Embryonic facial prominence (tissue), 1 donor: Measurements from ENCODE around the gene RFX6.
A peak's percentile ranks its signal among the peaks of the same experiment; 100 is the strongest.
"Not testable (repeated sequence)": the region's sequence is repeated elsewhere in the genome, so short reads cannot be mapped to it uniquely, and the experiment has no call there.

Experiments
- DNase-seq: peaks from one replicate; pipeline ENCODE4 v3.0.0-alpha.2; 2016; ENCODE audit errors: extremely low spot score

RFX6 gene, protein sequence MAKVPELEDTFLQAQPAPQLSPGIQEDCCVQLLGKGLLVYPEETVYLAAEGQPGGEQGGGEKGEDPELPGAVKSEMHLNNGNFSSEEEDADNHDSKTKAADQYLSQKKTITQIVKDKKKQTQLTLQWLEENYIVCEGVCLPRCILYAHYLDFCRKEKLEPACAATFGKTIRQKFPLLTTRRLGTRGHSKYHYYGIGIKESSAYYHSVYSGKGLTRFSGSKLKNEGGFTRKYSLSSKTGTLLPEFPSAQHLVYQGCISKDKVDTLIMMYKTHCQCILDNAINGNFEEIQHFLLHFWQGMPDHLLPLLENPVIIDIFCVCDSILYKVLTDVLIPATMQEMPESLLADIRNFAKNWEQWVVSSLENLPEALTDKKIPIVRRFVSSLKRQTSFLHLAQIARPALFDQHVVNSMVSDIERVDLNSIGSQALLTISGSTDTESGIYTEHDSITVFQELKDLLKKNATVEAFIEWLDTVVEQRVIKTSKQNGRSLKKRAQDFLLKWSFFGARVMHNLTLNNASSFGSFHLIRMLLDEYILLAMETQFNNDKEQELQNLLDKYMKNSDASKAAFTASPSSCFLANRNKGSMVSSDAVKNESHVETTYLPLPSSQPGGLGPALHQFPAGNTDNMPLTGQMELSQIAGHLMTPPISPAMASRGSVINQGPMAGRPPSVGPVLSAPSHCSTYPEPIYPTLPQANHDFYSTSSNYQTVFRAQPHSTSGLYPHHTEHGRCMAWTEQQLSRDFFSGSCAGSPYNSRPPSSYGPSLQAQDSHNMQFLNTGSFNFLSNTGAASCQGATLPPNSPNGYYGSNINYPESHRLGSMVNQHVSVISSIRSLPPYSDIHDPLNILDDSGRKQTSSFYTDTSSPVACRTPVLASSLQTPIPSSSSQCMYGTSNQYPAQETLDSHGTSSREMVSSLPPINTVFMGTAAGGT

DNA sequence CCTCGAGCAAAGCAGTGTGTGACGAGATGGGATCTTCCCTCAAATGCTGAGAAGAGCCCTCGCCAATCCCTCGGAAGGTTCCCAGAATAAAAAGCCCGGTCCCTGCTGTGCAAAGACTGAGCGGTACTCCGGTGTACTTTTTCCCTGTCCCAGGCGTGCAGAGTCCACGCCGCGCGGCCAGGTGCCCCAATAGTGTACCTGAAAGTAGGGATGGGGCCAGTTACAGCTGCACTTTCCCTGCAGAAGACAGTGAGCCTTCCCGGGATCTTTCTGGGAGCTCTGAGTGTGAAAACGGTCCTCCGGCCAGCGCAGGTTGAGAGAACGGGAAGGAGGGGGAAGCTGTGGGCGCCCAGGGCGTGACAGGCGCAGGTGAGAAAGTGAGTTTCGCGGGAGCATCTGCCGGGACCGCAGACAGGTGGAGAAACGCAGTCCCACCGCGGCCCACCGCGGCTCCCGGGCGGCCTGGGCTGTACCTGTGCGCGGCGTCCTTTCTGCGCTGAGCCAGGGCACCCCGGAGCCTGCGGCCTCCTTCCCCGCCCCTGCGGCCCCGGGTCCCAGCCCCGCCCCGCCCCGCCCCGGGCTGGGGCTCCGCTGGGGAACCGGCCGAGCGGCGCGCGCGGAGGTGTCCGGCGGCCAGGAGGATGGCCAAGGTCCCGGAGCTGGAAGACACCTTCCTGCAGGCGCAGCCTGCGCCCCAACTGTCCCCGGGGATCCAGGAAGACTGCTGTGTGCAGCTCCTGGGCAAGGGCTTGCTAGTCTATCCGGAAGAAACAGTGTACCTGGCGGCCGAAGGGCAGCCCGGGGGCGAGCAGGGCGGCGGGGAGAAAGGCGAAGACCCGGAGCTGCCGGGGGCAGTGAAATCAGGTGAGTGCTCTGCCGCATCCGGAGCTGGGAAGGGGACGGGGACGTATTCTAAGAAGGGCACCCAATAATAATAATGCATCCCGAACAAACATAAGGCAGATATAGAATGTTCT is at the start of gene RFX6:
TSS of gene RFX6 (plus strand) at position 608 of the 977 bp plus-strand sequence. CDS start at position 642, 34 bp downstream.
- DNase-seq: no peak

DNA sequence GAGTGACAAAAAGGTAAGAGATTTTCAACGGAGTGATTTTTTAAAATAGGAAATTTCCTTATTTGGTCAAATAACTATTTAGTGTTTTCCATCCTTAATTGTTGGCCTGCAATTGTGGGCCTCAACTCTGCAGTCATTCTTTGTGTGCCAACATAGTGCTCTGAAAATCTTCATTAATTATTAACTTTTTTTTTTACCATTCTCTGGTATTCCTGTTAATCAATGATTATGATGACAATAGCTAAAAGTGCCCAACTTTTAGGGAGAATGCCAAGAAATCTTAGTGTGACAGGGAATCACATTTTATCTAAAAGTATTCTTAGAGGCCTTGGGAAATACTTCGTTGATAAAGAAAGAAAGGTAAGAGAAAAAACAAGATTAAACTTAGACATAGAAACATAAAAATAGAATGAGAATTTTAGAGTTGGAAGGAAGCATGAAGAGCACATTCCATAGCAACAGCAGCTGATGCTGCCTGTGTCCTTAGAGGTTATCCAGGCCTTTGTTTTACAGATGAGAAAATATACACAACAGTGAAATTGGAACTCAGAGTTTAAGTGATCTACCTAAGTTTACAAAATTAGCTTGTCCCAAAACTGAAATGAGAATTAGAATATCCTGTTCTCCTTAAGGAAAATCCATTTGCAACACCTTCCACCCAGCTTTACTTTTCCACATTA is 49.3 kb upstream of the RFX6 start:
- DNase-seq: no peak

DNA sequence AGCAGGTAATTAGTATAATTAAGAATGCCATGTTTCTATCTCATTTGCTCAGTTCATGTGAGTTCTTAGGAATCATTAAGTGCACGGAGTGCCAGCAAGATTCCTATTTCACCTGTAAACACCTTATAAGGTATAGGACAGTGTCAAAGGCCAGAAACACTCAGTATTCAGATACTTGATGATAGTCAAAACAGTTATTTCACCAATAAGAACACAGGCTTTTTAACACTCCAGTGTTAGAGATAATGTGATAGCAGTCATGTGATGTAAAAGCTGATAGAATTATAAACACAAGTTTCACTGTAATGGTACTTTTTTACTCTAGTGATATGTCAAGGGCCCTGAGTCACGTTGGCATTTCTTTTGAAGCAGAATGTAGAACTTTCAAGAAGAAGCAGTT is 48.1 kb upstream of the RFX6 start, which contains the start of gene GPRC6A:
TSS of gene GPRC6A (minus strand) at position 101 of the 400 bp plus-strand sequence. CDS start at position 31, 70 bp downstream.
- no peak for DNase-seq

DNA sequence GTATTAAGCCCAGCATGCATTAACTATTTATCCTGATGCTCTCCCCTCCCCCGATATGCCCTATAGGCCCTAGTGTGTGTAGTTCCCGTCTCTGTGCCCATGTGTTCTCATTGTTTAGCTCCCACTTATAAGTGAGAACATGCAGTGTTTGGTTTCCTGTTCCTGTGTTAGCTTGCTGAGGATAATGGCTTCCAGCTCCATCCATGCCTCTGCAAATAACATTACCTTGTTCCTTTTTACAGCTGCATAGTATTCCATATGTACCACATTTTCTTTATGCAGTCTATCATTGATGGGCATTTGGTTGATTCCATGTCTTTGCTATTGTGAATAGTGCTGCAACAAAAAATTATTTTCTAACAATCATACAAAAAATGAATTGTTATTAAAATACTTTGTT is 42.5 kb upstream of the RFX6 start:
- not testable (repeated sequence) for DNase-seq

DNA sequence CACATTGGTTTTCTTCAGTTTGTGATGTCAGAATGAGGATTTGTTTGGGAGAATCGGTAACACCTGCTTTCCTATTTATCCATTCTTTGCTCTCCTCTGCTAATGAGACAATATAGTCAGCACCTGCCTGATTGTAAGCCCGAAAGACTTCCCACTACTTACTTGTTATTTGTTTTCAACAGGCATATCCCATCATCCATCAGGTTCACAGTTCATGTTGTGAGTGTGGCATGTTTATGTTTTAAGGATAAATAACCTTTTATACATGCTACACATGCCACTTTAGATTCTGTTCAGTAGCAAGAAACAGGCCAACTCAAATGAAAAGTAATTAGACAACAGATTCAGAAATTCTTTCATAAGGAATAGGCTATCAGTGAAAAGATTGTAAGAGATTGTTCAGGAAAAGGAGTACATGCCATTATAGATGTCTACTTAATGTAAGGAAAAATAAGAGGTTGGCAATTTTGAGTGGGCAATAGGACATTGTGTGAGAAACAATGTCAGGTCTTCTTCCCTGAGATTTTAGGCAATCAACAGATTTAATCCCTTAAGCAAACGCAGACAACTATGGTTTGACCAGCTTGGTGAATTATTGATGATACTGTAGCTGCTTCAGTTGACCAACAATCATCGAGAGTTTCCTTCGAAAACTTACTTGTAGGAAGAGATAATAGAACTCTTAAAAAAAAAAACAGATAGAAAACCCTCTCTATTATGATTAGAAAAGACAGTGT is 40.3 kb upstream of the RFX6 start:
- DNase-seq: no peak

DNA sequence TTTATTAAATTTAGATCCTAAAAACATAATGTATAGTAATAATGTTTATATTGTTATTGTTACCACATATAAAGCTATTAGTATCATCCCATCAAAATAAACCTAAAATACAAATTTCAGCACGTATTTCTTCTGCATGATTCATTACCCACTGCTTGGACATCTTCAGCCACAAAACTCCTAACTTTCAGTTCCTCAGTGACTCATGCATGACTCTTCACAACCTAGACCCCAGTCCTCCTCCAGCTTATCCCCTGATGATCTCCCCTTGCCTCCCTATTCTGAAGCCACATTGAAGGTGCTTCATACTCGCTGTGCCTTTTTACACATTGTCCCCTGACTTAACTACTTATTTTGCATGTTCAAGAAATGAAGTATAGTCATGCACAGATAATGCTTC is 37.0 kb upstream of the RFX6 start:
- DNase-seq: no peak

DNA sequence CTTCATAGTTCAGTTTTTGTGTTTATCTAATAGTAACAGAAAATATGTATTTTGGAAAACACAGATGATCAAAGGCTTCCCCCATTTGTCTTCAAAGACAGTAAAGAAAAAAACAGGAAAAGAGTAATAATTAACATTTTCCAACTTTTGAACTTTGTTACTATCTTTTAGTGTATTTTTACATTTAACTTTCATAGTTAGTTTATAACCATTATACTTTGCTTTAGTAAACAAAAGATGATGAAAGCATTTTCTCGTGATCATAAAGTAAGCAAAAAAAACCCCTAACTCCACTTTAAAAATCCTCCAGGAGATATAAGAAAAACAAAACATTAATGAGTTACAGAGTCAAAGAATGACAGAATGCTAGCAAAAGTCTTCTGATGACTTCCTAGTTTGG is 34.6 kb upstream of the RFX6 start:
- DNase-seq: no peak

DNA sequence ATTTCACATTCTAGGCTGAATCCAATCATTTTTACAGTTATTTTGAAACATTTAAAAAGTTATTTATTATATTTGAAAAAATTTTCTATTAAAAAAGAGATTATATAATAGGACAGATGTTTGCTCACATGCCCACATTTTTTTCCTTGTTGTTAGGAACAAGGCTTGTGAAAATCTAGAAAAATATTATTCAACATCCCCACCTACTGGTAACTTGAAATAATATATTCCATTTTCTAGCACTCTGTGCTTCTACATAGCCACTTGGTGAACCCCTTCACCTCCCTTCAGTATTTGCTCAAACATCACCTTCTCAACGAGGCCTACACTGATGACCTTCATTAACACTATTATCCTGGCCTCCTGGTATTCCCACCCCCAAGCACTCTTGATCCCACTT is 29.8 kb upstream of the RFX6 start:
- DNase-seq: peak; percentile 22

DNA sequence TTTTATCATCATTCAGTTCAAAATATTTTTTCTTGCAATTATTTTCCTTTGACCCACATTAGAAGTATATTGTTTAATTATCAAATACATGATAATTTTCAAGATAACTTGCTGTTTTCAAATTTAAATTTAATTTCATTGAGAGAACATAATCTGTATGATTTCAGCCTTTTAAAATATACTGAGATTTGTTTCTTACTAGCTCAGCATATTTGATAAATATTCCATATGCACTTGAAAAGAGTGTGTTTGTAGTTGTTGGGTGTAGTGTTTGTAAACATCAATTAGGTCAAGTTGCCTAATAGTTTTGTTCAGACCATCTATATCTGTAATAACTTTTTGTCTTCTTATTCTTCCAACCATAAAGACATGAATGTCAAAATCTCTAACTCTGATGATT is 19.0 kb upstream of the RFX6 start:
- DNase-seq: no peak

DNA sequence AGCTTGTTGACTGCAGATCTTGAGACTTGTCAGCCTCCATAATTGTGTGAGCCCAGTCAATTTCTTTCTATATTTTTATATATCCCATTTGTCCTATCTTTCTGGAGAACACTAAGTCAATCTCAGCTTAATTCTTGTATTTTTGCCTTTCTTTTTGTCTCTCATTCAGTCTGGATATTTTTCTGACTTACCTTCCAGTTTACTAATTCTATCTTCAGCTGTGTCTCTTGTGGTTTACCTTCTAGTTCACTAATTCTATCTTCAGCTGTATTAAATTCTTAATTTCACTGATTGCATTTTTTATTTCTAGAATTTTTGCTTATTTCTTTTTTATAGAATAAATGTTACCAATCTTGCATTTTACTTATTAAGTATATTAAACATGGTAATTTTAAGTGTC is 17.8 kb upstream of the RFX6 start:
- no peak for DNase-seq

DNA sequence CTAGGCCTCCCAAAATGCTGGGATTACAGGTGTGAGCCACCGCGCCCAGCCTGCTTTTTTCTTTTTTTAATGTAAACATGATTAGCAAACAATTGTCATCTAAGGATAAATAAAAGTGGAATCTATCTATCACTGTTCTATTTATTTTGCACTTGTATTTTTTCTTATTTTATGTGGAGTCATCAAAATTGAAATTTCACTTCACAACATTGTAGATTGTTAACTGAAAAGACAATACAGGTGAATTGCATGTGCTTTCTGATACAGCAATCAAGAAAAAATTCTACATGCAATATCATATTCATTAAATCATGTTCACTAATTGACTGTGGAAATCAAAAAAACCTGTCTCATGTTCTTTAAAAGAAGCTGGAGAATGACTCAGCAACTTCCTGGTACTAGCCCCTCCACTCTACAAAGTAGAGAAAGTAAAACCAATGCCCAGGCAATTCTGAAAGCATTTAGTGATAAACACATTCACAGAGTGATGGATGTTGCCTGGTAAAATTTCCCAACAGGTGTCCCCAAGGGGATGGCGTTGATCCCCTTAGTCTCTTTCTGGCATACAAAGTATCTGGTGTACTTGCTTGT is 10.7 kb upstream of the RFX6 start:
- no peak for DNase-seq

DNA sequence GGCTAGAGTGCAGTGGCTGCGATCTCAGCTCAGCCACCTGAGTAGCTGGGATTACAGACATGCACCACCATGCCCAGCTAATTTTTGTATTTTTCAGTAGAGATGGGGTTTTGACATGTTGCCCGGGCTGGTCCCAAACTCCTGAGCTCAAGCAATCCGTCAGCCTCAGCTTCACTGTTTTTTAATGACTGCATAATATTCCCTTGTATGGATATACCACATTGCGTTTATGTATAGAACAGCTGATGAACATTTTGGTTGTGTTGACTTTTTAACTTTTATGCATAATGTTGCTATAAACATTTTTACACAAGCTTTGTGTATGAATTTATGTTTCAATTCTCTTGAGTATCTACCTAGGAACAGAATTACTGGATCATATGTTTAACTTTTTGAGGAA is 4.3 kb upstream of the RFX6 start:
- no peak for DNase-seq

DNA sequence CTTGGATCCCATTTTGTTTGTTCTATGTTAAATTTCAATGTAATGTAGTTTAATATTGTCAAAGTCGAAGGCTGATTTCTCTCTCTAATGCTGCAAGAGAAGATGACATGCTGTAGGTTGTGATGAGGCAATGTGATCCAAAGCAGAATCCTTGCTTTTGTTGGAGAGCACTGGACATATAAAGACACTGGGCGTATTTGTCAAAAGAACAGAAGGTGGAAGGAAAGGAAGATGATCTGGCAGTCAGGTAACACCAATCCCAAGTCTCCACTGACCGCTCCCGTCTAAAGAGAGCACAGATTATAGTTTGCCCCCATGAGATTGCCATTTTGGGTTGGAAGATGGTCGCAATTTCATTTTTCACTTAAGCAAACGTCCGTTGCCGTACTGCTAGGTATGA is 935 bp upstream of the RFX6 start:
- DNase-seq: no peak

DNA sequence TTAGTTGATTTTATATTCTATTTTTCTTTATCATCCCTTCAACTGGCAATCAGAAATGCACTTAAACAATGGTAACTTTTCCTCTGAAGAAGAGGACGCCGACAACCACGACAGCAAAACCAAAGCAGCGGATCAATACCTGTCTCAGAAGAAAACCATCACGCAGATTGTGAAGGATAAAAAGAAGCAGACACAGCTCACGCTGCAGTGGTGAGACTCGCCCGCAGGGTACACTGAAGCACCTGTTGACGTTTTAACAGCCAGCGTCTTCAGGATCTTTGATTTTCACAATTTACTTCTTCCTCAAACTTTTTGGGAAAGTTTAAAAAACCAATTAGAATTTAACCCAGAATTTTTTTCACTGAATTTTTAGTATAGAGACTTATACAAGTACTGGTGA is 701 bp downstream of the RFX6 start:
- no peak for DNase-seq

DNA sequence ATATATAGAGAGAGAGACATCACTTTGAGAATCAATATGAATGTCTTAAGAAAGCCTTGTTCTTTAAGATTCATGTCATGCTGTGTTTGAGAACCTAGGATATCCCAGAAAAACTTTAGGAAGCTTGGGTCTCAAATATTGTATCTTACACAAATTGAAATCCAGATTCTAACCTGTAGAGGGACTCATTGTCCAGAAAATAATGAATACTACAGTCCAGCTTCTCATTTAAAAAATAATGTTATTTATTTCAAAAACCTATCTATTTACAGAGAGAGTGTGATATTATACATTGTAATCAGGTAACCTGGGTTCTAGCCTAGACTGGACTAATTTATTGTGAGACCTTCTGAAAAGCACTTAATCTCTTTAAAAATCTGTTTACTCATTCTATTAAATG is 4.2 kb downstream of the RFX6 start:
- DNase-seq: no peak

DNA sequence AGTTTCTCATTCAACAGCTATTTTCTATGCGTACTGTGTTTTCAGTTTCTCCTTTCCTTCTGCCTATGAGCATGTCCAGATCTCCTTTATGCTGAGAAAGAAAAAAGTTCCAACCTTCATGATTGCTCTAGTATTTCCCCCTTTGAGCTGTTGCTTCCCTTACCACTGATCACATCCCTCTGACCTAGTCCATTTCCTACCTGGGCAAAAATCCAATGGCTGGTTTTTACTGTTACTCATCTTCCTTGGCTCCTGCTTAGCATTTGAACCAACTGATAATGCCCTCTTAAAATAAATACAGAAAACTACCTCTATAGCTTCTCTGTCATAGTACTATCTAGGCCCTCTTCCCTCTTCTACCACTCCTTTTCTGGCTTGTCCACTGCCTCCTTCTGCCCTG is 6.0 kb downstream of the RFX6 start:
- DNase-seq: no peak

DNA sequence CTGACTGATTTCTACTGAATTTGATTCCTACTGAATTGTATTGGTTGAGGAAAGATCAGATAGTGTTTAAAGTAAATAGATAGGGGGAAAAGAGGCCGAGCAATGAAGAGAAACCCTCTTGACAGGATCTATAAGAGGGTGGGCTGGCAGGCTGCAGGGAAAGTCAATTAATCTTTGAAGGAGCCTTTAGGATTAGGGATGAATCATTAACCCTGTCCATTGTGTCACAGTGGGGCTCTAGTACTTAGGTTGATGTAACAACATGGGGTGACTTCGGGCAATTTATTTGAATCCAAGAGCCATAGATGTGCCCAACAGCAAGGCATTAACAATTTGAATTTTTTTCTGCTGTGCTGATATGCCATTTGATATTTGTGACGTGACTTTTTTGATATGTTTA is 7.5 kb downstream of the RFX6 start:
- no peak for DNase-seq

DNA sequence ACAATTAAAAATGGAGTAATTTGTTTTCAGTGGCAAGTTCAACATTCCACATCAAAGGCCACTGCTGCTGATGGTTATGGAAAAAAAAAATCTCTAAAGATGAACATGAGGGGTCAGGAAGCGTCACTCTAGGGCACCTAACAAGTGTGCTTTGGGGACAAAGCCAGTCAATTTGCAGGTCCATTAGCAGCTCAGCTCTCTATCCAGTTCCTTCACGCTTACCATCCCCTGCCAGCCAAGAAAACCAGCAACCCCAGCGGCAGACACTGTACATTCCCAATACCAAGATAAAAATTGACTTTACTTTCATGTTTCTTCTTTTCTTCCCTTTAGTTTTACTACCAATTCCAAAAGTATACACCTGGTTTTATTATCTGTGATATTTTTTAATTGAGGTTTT is 10.1 kb downstream of the RFX6 start:
- no peak for DNase-seq

DNA sequence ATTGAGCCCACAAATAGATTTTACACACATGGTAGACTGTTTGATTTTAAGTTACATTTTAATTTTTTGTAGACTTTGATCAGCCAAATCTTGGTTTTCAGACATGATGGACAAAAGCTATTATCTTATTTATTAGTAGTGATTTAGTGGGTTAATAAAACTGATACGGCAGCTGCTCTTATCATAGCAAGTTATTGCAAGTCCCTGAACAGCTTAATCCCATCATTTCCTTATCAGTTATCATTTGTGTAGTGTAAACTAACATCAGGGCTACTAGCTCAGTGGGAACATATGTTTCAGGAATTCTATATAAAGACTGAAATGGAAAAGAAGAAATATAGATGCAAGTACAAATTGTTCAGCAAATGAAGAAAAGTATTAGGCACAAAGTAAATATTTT is 10.9 kb downstream of the RFX6 start:
- no peak for DNase-seq
